SK-N-SH treated with all-trans-retinoic acid at 6 μM for 48 hours (cell line): Measurements from ENCODE around the gene GALNT15.

Source experiments
- ATAC-seq: fragments of 200-7000 bp; cut with Tn5 transposase; 3 replicates; pipeline ENCODE4 v1.9.1; 2020; ENCODE audit warnings: mild to moderate bottlenecking, moderate library complexity
- ARNTL ChIP-seq: fragments of 450-650 bp; formaldehyde crosslinking; IDR thresholded peaks from 2 replicates; pipeline ENCODE4 v1.5.0; 2020; ENCODE audit warnings: low read depth, mild to moderate bottlenecking, moderate library complexity, borderline replicate concordance
- BACH2 ChIP-seq: fragments of 250-450 bp; sonication (Bioruptor Pico); IDR thresholded peaks from 2 replicates; pipeline ENCODE4 v1.9.0; 2021; ENCODE audit warnings: mild to moderate bottlenecking, borderline replicate concordance
- CSDC2 ChIP-seq: fragments of 250-450 bp; sonication (Bioruptor Pico); IDR thresholded peaks from 2 replicates; pipeline ENCODE4 v1.5.0; 2020; ENCODE audit warnings: mild to moderate bottlenecking, moderate library complexity
- ESRRG ChIP-seq: fragments of 250-450 bp; sonication (Bioruptor Pico); IDR thresholded peaks from 2 replicates; pipeline ENCODE4 v1.6.1; 2021; ENCODE audit warnings: mild to moderate bottlenecking
- GLIS3 ChIP-seq: fragments of 250-450 bp; sonication (Bioruptor Pico); IDR thresholded peaks from 2 replicates; pipeline ENCODE4 v1.5.0; 2020; ENCODE audit warnings: mild to moderate bottlenecking, moderate library complexity
- ISL1 ChIP-seq: fragments of 250-450 bp; sonication (Bioruptor Pico); IDR thresholded peaks from 2 replicates; pipeline ENCODE4 v2.1.2; 2022; ENCODE audit warnings: mild to moderate bottlenecking, moderate library complexity
- OSR1 ChIP-seq: fragments of 250-450 bp; sonication (Bioruptor Pico); IDR thresholded peaks from 2 replicates; pipeline ENCODE4 v1.8.0; 2022; ENCODE audit warnings: moderate library complexity, mild to moderate bottlenecking, inconsistent platforms
- PPARA ChIP-seq: fragments of 250-450 bp; sonication (Bioruptor Pico); IDR thresholded peaks from 2 replicates; pipeline ENCODE4 v1.5.0; 2020; ENCODE audit warnings: mild to moderate bottlenecking, borderline replicate concordance
- RARB ChIP-seq: fragments of 250-450 bp; sonication (Bioruptor Pico); IDR thresholded peaks from 2 replicates; pipeline ENCODE4 v1.8.0; 2021; ENCODE audit warnings: mild to moderate bottlenecking, moderate library complexity
- TCF4 ChIP-seq: fragments of 250-450 bp; sonication (Bioruptor Pico); IDR thresholded peaks from 2 replicates; pipeline ENCODE4 v1.8.0; 2021; ENCODE audit warnings: mild to moderate bottlenecking, moderate library complexity, borderline replicate concordance
- TOX ChIP-seq: fragments of 250-450 bp; sonication (Bioruptor Pico); IDR thresholded peaks from 2 replicates; pipeline ENCODE4 v1.8.0; 2021; ENCODE audit warnings: mild to moderate bottlenecking, moderate library complexity, borderline replicate concordance
- ZFP3 ChIP-seq: fragments of 250-450 bp; sonication (Bioruptor Pico); IDR thresholded peaks from 2 replicates; pipeline ENCODE4 v1.5.0; 2020; ENCODE audit warnings: mild to moderate bottlenecking, moderate library complexity
- ZFP30 ChIP-seq: fragments of 450-650 bp; formaldehyde crosslinking; IDR thresholded peaks from 2 replicates; pipeline ENCODE4 v1.5.0; 2022; ENCODE audit warnings: mild to moderate bottlenecking, moderate library complexity
- ZNF565 ChIP-seq: fragments of 450-650 bp; formaldehyde crosslinking; conservative IDR thresholded peaks from 2 replicates; pipeline ENCODE4 v1.5.0; 2020; ENCODE audit warnings: low read depth, mild to moderate bottlenecking, moderate library complexity
- ZNF8 ChIP-seq: fragments of 450-650 bp; formaldehyde crosslinking; IDR thresholded peaks from 2 replicates; pipeline ENCODE4 v1.5.0; 2020; ENCODE audit warnings: mild to moderate bottlenecking, moderate library complexity
- TF ChIP-seq, protein P1 (sequence below): fragments of 250-450 bp; sonication (Bioruptor Pico); IDR thresholded peaks from 2 replicates; pipeline ENCODE4 v1.5.1; 2021; ENCODE audit warnings: mild to moderate bottlenecking, moderate library complexity
- TF ChIP-seq, protein P2 (sequence below): fragments of 250-450 bp; sonication (Bioruptor Pico); IDR thresholded peaks from 2 replicates; pipeline ENCODE4 v1.8.0; 2020; ENCODE audit warnings: mild to moderate bottlenecking, moderate library complexity, borderline replicate concordance
- TF ChIP-seq, protein P3 (sequence below): fragments of 250-450 bp; sonication (Bioruptor Pico); IDR thresholded peaks from 2 replicates; pipeline ENCODE4 v1.5.1; 2020; ENCODE audit warnings: low read depth, mild to moderate bottlenecking, moderate library complexity
- TF ChIP-seq, protein P4 (sequence below): fragments of 250-450 bp; sonication (Bioruptor Pico); IDR thresholded peaks from 2 replicates; pipeline ENCODE4 v1.8.0; 2021; ENCODE audit warnings: low read depth, mild to moderate bottlenecking, moderate library complexity, borderline replicate concordance
- TF ChIP-seq, protein P5 (sequence below): fragments of 250-450 bp; sonication (Bioruptor Pico); IDR thresholded peaks from 2 replicates; pipeline ENCODE4 v1.5.0; 2020; ENCODE audit warnings: mild to moderate bottlenecking, moderate library complexity

Gene GALNT15

DNA sequence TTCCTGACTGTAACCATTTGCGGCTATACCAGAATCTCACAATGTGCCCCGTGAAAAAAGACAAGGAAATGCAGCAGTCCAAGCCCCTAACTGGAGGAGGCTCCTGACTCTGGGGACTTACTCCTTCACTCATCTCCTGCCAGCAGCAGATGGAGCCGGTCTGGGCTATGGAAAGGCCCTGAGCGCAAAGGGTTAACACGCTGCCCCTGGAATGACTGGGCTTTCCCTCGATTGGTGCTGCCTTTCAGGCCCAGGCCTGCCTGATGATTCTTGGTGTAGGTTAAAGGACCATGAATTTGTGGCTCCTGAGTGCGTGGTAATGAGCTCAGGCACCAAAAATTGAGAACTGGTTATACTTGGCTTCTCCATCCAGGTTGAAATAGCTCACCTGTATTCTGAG, 42.3 kb upstream of the GALNT15 start:
- ATAC-seq: no peak
- TF ChIP-seq ZFP30 (CRISPR knock-in tag) (no peak), TCF4 (CRISPR knock-in tag) (no peak), OSR1 (CRISPR knock-in tag) (no peak), RARB (CRISPR knock-in tag) (no peak), CSDC2 (no peak), PPARA (no peak)
- TF ChIP-seq, protein P1, sequence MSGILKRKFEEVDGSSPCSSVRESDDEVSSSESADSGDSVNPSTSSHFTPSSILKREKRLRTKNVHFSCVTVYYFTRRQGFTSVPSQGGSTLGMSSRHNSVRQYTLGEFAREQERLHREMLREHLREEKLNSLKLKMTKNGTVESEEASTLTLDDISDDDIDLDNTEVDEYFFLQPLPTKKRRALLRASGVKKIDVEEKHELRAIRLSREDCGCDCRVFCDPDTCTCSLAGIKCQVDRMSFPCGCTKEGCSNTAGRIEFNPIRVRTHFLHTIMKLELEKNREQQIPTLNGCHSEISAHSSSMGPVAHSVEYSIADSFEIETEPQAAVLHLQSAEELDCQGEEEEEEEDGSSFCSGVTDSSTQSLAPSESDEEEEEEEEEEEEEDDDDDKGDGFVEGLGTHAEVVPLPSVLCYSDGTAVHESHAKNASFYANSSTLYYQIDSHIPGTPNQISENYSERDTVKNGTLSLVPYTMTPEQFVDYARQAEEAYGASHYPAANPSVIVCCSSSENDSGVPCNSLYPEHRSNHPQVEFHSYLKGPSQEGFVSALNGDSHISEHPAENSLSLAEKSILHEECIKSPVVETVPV (CRISPR knock-in tag): no peak

DNA sequence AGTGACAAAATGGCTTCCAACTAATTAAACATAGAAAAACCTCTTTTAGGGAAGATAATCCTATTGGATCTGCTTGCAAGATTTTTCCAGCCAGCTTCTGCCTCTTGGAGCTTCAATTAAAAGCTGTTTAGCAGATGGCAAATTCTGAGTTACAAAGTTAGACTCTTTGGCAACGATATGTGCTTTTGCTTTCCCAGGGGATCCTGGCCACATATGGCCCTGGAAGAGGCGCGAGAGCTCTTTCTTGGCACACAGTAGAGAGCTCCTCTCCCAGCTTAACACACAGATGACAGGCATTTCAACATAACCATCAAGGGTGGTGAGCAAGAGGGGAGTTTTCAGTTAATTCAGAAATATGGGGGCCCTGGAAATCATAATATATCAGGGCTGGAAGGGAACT, 41.6 kb upstream of the GALNT15 start:
- no peak for TF ChIP-seq PPARA
- TF ChIP-seq ZNF8 (CRISPR knock-in tag): no peak
- no peak for TF ChIP-seq CSDC2
- no peak for TF ChIP-seq TCF4 (CRISPR knock-in tag)
- TF ChIP-seq, protein P2, sequence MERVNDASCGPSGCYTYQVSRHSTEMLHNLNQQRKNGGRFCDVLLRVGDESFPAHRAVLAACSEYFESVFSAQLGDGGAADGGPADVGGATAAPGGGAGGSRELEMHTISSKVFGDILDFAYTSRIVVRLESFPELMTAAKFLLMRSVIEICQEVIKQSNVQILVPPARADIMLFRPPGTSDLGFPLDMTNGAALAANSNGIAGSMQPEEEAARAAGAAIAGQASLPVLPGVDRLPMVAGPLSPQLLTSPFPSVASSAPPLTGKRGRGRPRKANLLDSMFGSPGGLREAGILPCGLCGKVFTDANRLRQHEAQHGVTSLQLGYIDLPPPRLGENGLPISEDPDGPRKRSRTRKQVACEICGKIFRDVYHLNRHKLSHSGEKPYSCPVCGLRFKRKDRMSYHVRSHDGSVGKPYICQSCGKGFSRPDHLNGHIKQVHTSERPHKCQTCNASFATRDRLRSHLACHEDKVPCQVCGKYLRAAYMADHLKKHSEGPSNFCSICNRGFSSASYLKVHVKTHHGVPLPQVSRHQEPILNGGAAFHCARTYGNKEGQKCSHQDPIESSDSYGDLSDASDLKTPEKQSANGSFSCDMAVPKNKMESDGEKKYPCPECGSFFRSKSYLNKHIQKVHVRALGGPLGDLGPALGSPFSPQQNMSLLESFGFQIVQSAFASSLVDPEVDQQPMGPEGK (CRISPR knock-in tag): no peak
- no peak for TF ChIP-seq ESRRG (CRISPR knock-in tag)
- no peak for TF ChIP-seq BACH2 (CRISPR knock-in tag)
- no peak for TF ChIP-seq GLIS3 (CRISPR knock-in tag)
- no peak for ATAC-seq

DNA sequence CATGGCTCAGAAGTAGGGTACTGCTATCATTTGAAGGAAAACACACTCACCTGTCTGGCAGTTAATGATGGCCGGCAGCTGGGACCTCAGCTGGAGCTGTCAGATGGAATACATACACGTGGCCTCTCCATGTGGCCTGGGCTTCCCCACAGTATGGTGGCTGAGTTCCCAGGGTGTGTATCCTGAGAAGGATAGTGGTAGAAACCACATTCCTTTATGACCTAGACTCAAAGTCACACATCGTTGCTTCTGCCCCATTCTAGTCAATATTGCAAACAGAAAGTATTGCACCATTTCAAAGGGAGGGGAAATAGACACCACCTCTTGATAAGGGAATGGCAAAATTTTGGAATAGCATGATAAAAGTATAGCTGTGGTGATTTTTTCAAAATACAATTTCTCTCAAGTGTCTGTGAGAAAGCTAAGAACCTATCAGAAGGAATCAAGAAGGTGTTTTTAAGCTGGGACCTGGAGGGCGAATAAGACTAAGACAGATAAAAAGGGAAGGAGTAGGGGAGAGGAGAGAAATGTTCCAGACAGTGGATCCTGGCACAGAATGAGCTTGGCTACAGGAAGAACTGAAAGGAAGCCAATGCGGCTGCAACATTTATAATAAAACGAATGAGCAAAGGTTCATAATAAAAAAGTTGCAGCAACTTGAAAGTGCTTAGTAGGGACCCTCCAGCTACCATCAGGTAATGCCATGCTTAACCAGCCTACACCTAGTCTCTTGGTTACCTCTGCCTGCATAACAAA, 40.1 kb upstream of the GALNT15 start:
- TF ChIP-seq ISL1 (CRISPR knock-in tag): no peak
- ATAC-seq: no peak

DNA sequence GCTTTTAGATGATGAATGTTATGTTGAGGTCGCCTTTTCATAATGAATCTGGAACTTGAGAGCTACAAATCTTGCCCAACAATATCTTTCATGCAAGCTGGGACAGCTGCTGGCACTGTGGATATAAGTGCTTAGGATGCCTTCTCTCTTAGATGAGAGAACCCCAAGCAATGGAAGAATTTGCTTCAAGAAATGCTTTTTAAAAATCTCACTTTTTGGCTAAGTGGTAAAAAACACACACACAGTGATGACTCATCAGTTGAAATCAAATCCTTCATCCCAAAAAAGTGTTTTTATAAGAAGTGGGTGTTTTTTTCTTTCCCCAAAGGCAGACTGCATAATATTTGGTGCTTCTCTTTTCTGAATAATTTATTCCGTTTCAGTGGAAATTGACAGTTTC, 38.4 kb upstream of the GALNT15 start:
- no peak for TF ChIP-seq OSR1 (CRISPR knock-in tag)
- TF ChIP-seq, protein P1 (CRISPR knock-in tag): no peak
- TF ChIP-seq ZNF8 (CRISPR knock-in tag): no peak
- TF ChIP-seq, protein P3, sequence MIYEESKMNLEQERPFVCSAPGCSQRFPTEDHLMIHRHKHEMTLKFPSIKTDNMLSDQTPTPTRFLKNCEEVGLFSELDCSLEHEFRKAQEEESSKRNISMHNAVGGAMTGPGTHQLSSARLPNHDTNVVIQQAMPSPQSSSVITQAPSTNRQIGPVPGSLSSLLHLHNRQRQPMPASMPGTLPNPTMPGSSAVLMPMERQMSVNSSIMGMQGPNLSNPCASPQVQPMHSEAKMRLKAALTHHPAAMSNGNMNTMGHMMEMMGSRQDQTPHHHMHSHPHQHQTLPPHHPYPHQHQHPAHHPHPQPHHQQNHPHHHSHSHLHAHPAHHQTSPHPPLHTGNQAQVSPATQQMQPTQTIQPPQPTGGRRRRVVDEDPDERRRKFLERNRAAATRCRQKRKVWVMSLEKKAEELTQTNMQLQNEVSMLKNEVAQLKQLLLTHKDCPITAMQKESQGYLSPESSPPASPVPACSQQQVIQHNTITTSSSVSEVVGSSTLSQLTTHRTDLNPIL: no peak
- TF ChIP-seq BACH2 (CRISPR knock-in tag): no peak
- TF ChIP-seq ARNTL (CRISPR knock-in tag): no peak
- TF ChIP-seq ZNF565 (CRISPR knock-in tag): no peak
- no peak for TF ChIP-seq TCF4 (CRISPR knock-in tag)
- TF ChIP-seq GLIS3 (CRISPR knock-in tag): no peak
- no peak for TF ChIP-seq ISL1 (CRISPR knock-in tag)
- TF ChIP-seq ZFP3 (CRISPR knock-in tag): no peak
- TF ChIP-seq ZFP30 (CRISPR knock-in tag): no peak
- ATAC-seq: peak; percentile 40

DNA sequence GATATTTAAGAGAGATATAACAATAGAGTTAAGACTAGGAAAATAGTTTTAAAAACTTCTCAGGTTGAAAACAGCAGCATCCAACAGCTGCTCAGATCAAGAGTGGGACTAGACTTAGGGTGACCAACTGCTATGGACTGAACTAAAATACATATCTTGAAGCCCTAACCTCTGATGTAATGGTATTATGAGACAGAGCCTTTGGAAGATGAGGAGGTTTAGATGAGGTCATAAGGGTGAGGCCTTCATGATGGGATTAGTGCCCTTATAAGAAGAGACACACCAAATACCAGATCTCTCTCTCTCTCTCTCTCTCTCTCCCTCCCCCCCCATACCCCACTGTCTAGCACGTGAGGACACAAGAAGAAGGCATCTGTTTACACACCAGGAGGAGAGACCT, 37.4 kb upstream of the GALNT15 start:
- ATAC-seq: no peak
- TF ChIP-seq ESRRG (CRISPR knock-in tag) (no peak), ISL1 (CRISPR knock-in tag) (no peak), PPARA (no peak), ZNF8 (CRISPR knock-in tag) (no peak), GLIS3 (CRISPR knock-in tag) (no peak), ARNTL (CRISPR knock-in tag) (no peak), RARB (CRISPR knock-in tag) (no peak), TOX (no peak), ZFP30 (CRISPR knock-in tag) (no peak), CSDC2 (no peak)
- TF ChIP-seq, protein P1 (CRISPR knock-in tag): no peak
- TF ChIP-seq, protein P4, sequence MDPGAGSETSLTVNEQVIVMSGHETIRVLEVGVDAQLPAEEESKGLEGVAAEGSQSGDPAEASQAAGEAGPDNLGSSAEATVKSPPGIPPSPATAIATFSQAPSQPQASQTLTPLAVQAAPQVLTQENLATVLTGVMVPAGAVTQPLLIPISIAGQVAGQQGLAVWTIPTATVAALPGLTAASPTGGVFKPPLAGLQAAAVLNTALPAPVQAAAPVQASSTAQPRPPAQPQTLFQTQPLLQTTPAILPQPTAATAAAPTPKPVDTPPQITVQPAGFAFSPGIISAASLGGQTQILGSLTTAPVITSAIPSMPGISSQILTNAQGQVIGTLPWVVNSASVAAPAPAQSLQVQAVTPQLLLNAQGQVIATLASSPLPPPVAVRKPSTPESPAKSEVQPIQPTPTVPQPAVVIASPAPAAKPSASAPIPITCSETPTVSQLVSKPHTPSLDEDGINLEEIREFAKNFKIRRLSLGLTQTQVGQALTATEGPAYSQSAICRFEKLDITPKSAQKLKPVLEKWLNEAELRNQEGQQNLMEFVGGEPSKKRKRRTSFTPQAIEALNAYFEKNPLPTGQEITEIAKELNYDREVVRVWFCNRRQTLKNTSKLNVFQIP (CRISPR knock-in tag): no peak
- TF ChIP-seq, protein P5, sequence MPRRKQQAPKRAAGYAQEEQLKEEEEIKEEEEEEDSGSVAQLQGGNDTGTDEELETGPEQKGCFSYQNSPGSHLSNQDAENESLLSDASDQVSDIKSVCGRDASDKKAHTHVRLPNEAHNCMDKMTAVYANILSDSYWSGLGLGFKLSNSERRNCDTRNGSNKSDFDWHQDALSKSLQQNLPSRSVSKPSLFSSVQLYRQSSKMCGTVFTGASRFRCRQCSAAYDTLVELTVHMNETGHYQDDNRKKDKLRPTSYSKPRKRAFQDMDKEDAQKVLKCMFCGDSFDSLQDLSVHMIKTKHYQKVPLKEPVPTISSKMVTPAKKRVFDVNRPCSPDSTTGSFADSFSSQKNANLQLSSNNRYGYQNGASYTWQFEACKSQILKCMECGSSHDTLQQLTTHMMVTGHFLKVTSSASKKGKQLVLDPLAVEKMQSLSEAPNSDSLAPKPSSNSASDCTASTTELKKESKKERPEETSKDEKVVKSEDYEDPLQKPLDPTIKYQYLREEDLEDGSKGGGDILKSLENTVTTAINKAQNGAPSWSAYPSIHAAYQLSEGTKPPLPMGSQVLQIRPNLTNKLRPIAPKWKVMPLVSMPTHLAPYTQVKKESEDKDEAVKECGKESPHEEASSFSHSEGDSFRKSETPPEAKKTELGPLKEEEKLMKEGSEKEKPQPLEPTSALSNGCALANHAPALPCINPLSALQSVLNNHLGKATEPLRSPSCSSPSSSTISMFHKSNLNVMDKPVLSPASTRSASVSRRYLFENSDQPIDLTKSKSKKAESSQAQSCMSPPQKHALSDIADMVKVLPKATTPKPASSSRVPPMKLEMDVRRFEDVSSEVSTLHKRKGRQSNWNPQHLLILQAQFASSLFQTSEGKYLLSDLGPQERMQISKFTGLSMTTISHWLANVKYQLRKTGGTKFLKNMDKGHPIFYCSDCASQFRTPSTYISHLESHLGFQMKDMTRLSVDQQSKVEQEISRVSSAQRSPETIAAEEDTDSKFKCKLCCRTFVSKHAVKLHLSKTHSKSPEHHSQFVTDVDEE: no peak
